Stomach (tissue), 9 donors: ENCODE data around the gene SCFD2. TPM values are rescaled to one million over a fixed set of nuclear protein-coding genes. Genes with fewer than 3 reads are reported as not detected.
A peak's percentile ranks its signal among the peaks of the same experiment; 100 is the strongest.

Experiments
- DNase-seq, 2 donors: peaks; one replicate each; pipeline versions ENCODE4 v3.0.0 to v3.0.0-alpha.2; 2013 to 2019
- H3K27ac ChIP-seq, 5 donors: fragments of 200-600 bp in 4 of 5; sonication (generic) in 4 of 5; one replicate each; pipeline ENCODE4 v1.5.1; 2013 to 2019; ENCODE audit warnings: mild to moderate bottlenecking in 1 of 5, moderate library complexity in 1 of 5
- H3K27me3 ChIP-seq, 3 donors: fragments of 200-600 bp; sonication (generic); one replicate each; pipeline ENCODE4 v1.5.1; 2017 to 2019; ENCODE audit warnings: mixed run types in 1 of 3
- H3K36me3 ChIP-seq, 4 donors: fragments of 200-600 bp; sonication (generic); 1 replicate in 3 of 4; 2 replicates in 1 of 4; pipeline ENCODE4 v1.5.1; 2016 to 2019
- H3K4me1 ChIP-seq, 4 donors: fragments of 200-600 bp; sonication (generic); one replicate each; pipeline ENCODE4 v1.5.1; 2016 to 2019
- H3K4me3 ChIP-seq, 4 donors: fragments of 200-600 bp; sonication (generic) in 3 of 4; one replicate each; pipeline ENCODE4 v1.5.1; 2016 to 2019; ENCODE audit warnings: mild to moderate bottlenecking in 1 of 4
- H3K9me3 ChIP-seq, 4 donors: fragments of 200-600 bp; sonication (generic); one replicate each; pipeline ENCODE4 v1.5.1; 2016 to 2019
- CTCF ChIP-seq, 7 experiments: fragments of 450-650 bp in 4 of 7; fragments of 200-600 bp in 3 of 7; sonication (generic) in 3 of 7; IDR thresholded peaks; one replicate each; pipeline ENCODE4 v1.5.1; 2016 to 2019; ENCODE audit warnings: antibody characterized with exemption in 7 of 7, control low read depth in 2 of 7, mild to moderate bottlenecking in 1 of 7
- EP300 ChIP-seq: sonication (generic); formaldehyde crosslinking; IDR thresholded peaks from one replicate; pipeline ENCODE4 v1.6.1; 2017; ENCODE audit warnings: antibody characterized with exemption
- POLR2A ChIP-seq, 4 donors: fragments of 450-650 bp; IDR thresholded peaks; one replicate each; pipeline ENCODE4 v1.6.1; 2016; ENCODE audit warnings: antibody characterized with exemption in 4 of 4, control low read depth in 2 of 4, mild to moderate bottlenecking in 1 of 4, moderate library complexity in 1 of 4
- POLR2AphosphoS5 ChIP-seq, 3 donors: sonication (generic); formaldehyde crosslinking; IDR thresholded peaks; one replicate each; pipeline ENCODE4 v1.6.1; 2016; ENCODE audit warnings: antibody characterized with exemption in 3 of 3
- WGBS, 5 donors: extraction: QIAGEN DNeasy Blood & Tissue Kit in 3 of 5; methylation state at CpG; one replicate each; pipeline versions ENCODE4 v1.1.5 to v1.1.7; 2013 to 2018; 5-methylcytosine and 5-hydroxymethylcytosine counted together
- intact Hi-C: fragments of 100-400 bp; cut with DNase I; formaldehyde crosslinking; loops from one replicate; pipeline ENCODE4 v1.15.1; 2023; ENCODE audit warnings: low total_unique reads
- polyA plus RNA-seq, 3 donors: library from polyadenylated mRNA; stranded (reverse); fragments of 200-250 nt; gene quantifications; one replicate each; pipeline ENCODE4 v1.2.3, GENCODE V29; 2013
- total RNA-seq, 5 donors: library from RNA; depleted of rRNA; stranded (reverse); fragments of >200 nt; gene quantifications; one replicate each; pipeline versions ENCODE4 v1.1.0 to v1.2.3, GENCODE V29; 2014 to 2016
- donor health status: healthy with polysubstance abuse.
- donor health status: Bipolar disorder and iron deficiency.
- donor health status: healthy.

The SCFD2 gene
- total and polyA plus RNA-seq, 8 donors: 2.9 to 40.2 (median 11.1) TPM

GRCh38 chr4:52915191-52915590 lies 450.7 kb downstream of the SCFD2 start:
- intact Hi-C loops: no loop called here
- TF ChIP-seq CTCF (IDR thresholded peaks at IDR 0.05) (no peak), EP300 (no peak), POLR2AphosphoS5 (IDR thresholded peaks at IDR 0.05) (no peak), POLR2A (IDR thresholded peaks at IDR 0.05) (no peak)

GRCh38 chr4:52914051-52914605 lies 451.7 kb downstream of the SCFD2 start:
- peak overlapping the region; percentile 67 to 93 (median 78) for H3K27ac ChIP-seq
- no peaks in the 10 kb centered on the region for H3K27me3 ChIP-seq
- H3K9me3 ChIP-seq: no peaks in the 10 kb centered on the region
- WGBS, 5 donors: 32 to 54% (median 46%) methylated on average over 3 of the region's 3 CpGs
- DNase-seq: peak in 1 of 2 donors; percentile 80
- no peak overlapping the region for H3K4me3 ChIP-seq
- no peaks in the 10 kb centered on the region for H3K36me3 ChIP-seq
- H3K4me1 ChIP-seq: peaks cover 0 to 42% (median 33%) of the 10 kb centered on the region in 4 donors
- intact Hi-C loops: no loop called here
- TF ChIP-seq POLR2A (IDR thresholded peaks at IDR 0.05) (no peak), POLR2AphosphoS5 (IDR thresholded peaks at IDR 0.05) (peak in 2 of 3 donors; percentile 6 to 30), CTCF (IDR thresholded peaks at IDR 0.05) (no peak), EP300 (no peak)

More at GRCh38 chr4:52915191-52915590, 450.7 kb downstream of the SCFD2 start:
- Histone ChIP-seq H3K27me3 (no peaks in the 10 kb centered on the region), H3K27ac (peak overlapping the region; percentile 56 to 84 (median 68)), H3K36me3 (no peaks in the 10 kb centered on the region), H3K4me3 (no peak overlapping the region), H3K9me3 (no peaks in the 10 kb centered on the region), H3K4me1 (peaks cover 0 to 42% (median 33%) of the 10 kb centered on the region in 4 donors)
- DNase-seq: no peak

- intact Hi-C loops: no loop called here
- Histone ChIP-seq H3K4me3 (no peak overlapping the region), H3K27me3 (no peaks in the 10 kb centered on the region), H3K4me1 (peaks cover 0 to 42% (median 33%) of the 10 kb centered on the region in 4 donors), H3K36me3 (no peaks in the 10 kb centered on the region), H3K9me3 (no peaks in the 10 kb centered on the region), H3K27ac (peak overlapping the region in 3 of 5 donors; percentile 26 to 84 (median 67))
- TF ChIP-seq POLR2AphosphoS5 (IDR thresholded peaks at IDR 0.05): no peak
- no peak for TF ChIP-seq POLR2A (IDR thresholded peaks at IDR 0.05)
- no peak for TF ChIP-seq CTCF (IDR thresholded peaks at IDR 0.05)
- TF ChIP-seq EP300: no peak
- 75 to 91% (median 89%) methylated on average over 2 of the region's 2 CpGs for WGBS, 5 donors
- DNase-seq: no peak
These were observed 453.3 kb downstream of the SCFD2 start for GRCh38 chr4:52912608-52913007.

GRCh38 chr4:52911684-52912294 lies 454.1 kb downstream of the SCFD2 start:
- Histone ChIP-seq H3K36me3 (no peaks in the 10 kb centered on the region), H3K27ac (peak overlapping the region in 1 of 5 donors; percentile 84), H3K4me3 (no peak overlapping the region), H3K9me3 (no peaks in the 10 kb centered on the region), H3K4me1 (peaks cover 0 to 42% (median 33%) of the 10 kb centered on the region in 4 donors), H3K27me3 (no peaks in the 10 kb centered on the region)
- peak; percentile 84 to 93 for DNase-seq
- intact Hi-C loops: no loop called here
- peak in 5 of 7 experiments; percentile 38 to 58 (median 51) for TF ChIP-seq CTCF (IDR thresholded peaks at IDR 0.05)
- no peak for TF ChIP-seq EP300
- 4 to 9% (median 7%) methylated on average over 3 of the region's 3 CpGs for WGBS, 5 donors
